Small intestine (tissue), 7 donors: ENCODE measurements around the gene DISP3. TPM values are rescaled to one million over a fixed set of nuclear protein-coding genes. Genes with fewer than 3 reads are reported as not detected.
"Not testable (repeated sequence)": the region's sequence is repeated elsewhere in the genome, so short reads cannot be mapped to it uniquely, and the experiment has no call there.

Experiments used
- DNase-seq, 2 donors: peaks; one replicate each; pipeline versions ENCODE4 v3.0.0 to v3.0.0-alpha.2; 2013
- FAIRE-seq: peaks from 2 replicates; lab custom pipeline; 2012; peaks lifted over from hg19 to GRCh38; lab: Jason Lieb, UNC
- H3K27ac ChIP-seq, 3 donors: one replicate each; pipeline ENCODE4 v1.5.1; 2013; ENCODE audit warnings: low read length in 2 of 3, mild to moderate bottlenecking in 2 of 3, control low read depth in 1 of 3, inconsistent platforms in 1 of 3, low read depth in 1 of 3, moderate library complexity in 1 of 3
- H3K27me3 ChIP-seq, 3 donors: one replicate each; pipeline ENCODE4 v1.6.1; 2013; ENCODE audit warnings: low read length in 3 of 3, inconsistent platforms in 1 of 3; ENCODE audit not compliant: control insufficient read depth in 3 of 3, insufficient read depth in 3 of 3
- H3K36me3 ChIP-seq, 3 donors: one replicate each; pipeline ENCODE4 v1.6.1; 2013; ENCODE audit warnings: low read length in 3 of 3, inconsistent platforms in 1 of 3, low read depth in 1 of 3, mild to moderate bottlenecking in 1 of 3, moderate library complexity in 1 of 3; ENCODE audit not compliant: control insufficient read depth in 3 of 3, insufficient read depth in 2 of 3
- H3K4me1 ChIP-seq, 3 donors: one replicate each; pipeline ENCODE4 v1.6.1; 2013; ENCODE audit warnings: low read length in 2 of 3, inconsistent platforms in 1 of 3, low read depth in 1 of 3, mild to moderate bottlenecking in 1 of 3, moderate library complexity in 1 of 3; ENCODE audit not compliant: control insufficient read depth in 3 of 3, insufficient read depth in 2 of 3
- H3K4me3 ChIP-seq, 3 donors: one replicate each; pipeline ENCODE4 v1.5.1; 2013; ENCODE audit warnings: low read length in 3 of 3, control low read depth in 1 of 3, inconsistent platforms in 1 of 3, low read depth in 1 of 3, mild to moderate bottlenecking in 1 of 3, moderate library complexity in 1 of 3
- H3K9me3 ChIP-seq, 2 donors: one replicate each; pipeline ENCODE4 v1.6.1; 2013; ENCODE audit warnings: low read depth in 1 of 2, low read length in 1 of 2; ENCODE audit not compliant: control insufficient read depth in 2 of 2, insufficient read depth in 1 of 2
- WGBS, 3 donors: extraction: QIAGEN DNeasy Blood & Tissue Kit; methylation state at CpG; one replicate each; pipeline ENCODE4 v1.1.7; 2013; 5-methylcytosine and 5-hydroxymethylcytosine counted together
- polyA plus RNA-seq, 4 donors: library from polyadenylated mRNA; stranded (reverse) in 3 of 4; unstranded in 1 of 4; fragments of 200-250 nt in 3 of 4; fragments of 120-200 nt in 1 of 4; gene quantifications; one replicate each; pipeline versions ENCODE4 v1.2.1 to v1.2.3, GENCODE V29; 2013
- donor health status: healthy with polysubstance abuse.
- donor health status: control.
- donor health status: control.
- donor health status: Bipolar disorder and iron deficiency.
- donor health status: healthy.

The DISP3 gene
- polyA plus RNA-seq, 4 donors = 0.54 to 0.61 TPM; not detected in 2

DNA sequence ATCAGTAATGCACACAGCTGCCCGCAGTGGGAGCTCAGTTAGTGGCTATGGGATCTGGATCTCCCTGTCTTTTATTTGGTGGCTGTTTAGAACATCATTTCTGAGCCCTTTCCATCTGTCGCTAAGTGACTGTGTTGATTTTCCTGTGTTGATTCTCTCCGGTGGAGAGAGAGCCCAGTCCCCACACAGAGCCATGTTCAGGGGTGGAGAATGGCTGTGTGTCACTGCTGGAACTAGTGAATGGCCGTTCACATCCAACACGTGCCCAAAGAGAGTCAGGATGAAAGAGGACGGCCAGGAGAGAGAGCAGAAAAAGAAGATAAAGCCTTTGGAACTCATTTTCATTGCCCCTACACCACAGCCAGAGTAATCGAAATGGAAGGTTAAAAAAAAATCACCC lies 99.0 kb downstream of the DISP3 start:
- no peak overlapping the region for H3K4me3 ChIP-seq
- FAIRE-seq = no peak
- no peak for DNase-seq
- H3K27me3 ChIP-seq = peaks cover 0 to 3% (median 2%) of the 10 kb centered on the region in 3 donors
- H3K27ac ChIP-seq = no peak overlapping the region
- H3K4me1 ChIP-seq = no peaks in the 10 kb centered on the region
- WGBS, 3 donors = 48 to 50% (median 49%) methylated on average over 7 of the region's 7 CpGs
- H3K9me3 ChIP-seq = no peaks in the 10 kb centered on the region
- H3K36me3 ChIP-seq = no peaks in the 10 kb centered on the region

GRCh38 chr1:11579506-11579905 lies 100.6 kb downstream of the DISP3 start:
- Histone ChIP-seq H3K27me3 (peaks cover 0 to 5% (median 3%) of the 10 kb centered on the region in 3 donors), H3K4me3 (no peak overlapping the region), H3K9me3 (no peaks in the 10 kb centered on the region), H3K36me3 (no peaks in the 10 kb centered on the region), H3K27ac (no peak overlapping the region), H3K4me1 (no peaks in the 10 kb centered on the region)
- 47 to 59% (median 51%) methylated on average over 8 of the region's 8 CpGs for WGBS, 3 donors
- FAIRE-seq (no peak), DNase-seq (no peak)

GRCh38 chr1:11580049-11580448 lies 101.1 kb downstream of the DISP3 start:
- H3K27me3 ChIP-seq, H3K4me1 ChIP-seq, H3K36me3 ChIP-seq, DNase-seq, H3K9me3 ChIP-seq, H3K4me3 ChIP-seq, FAIRE-seq, H3K27ac ChIP-seq: not testable (repeated sequence)
- WGBS, 3 donors = 45 to 59% (median 49%) methylated on average over 10 of the region's 10 CpGs

GRCh38 chr1:11581445-11581991 lies 102.6 kb downstream of the DISP3 start:
- 44 to 59% (median 58%) methylated on average over 8 of the region's 8 CpGs for WGBS, 3 donors
- no peak overlapping the region for H3K4me3 ChIP-seq
- no peak for DNase-seq
- H3K27me3 ChIP-seq = peaks cover 0 to 6% (median 5%) of the 10 kb centered on the region in 3 donors
- no peaks in the 10 kb centered on the region for H3K4me1 ChIP-seq
- FAIRE-seq = no peak
- H3K36me3 ChIP-seq = no peaks in the 10 kb centered on the region
- H3K27ac ChIP-seq = no peak overlapping the region
- no peaks in the 10 kb centered on the region for H3K9me3 ChIP-seq

GRCh38 chr1:11585389-11585788 lies 106.4 kb downstream of the DISP3 start:
- Histone ChIP-seq H3K27ac (no peak overlapping the region), H3K36me3 (no peaks in the 10 kb centered on the region), H3K4me1 (no peaks in the 10 kb centered on the region), H3K4me3 (no peak overlapping the region), H3K9me3 (no peaks in the 10 kb centered on the region), H3K27me3 (peaks cover 0 to 5% (median 5%) of the 10 kb centered on the region in 3 donors)
- no peak for DNase-seq
- FAIRE-seq = no peak
- WGBS, 3 donors = 57 to 76% (median 63%) methylated on average over 11 of the region's 11 CpGs

Other genes with a start within 250 kb of the DISP3 start
- 10 to 100 TPM; 11.3 to 22.9 (median 17.7) TPM for gene MTOR, start 216.6 kb upstream of the DISP3 start, polyA plus RNA-seq
- 10 to 100 TPM in 2 of 4 donors, 1 to 10 TPM in 2; 3.2 to 12.8 (median 7.3) TPM for gene UBIAD1, start 206.0 kb upstream of the DISP3 start, polyA plus RNA-seq
- 100 to 1,000 TPM in 1 of 4 donors, 10 to 100 TPM in 2, 1 to 10 TPM in 1; 5.7 to 128 (median 45.3) TPM for gene FBXO2, start 175.3 kb downstream of the DISP3 start, polyA plus RNA-seq
- 10 to 100 TPM; 11.0 to 32.4 (median 27.8) TPM for gene FBXO44, start 175.7 kb downstream of the DISP3 start, polyA plus RNA-seq
- gene FBXO6, start 185.0 kb downstream of the DISP3 start, polyA plus RNA-seq = 10 to 100 TPM; 10.2 to 41.6 (median 27.2) TPM
- gene MAD2L2, start 202.0 kb downstream of the DISP3 start, polyA plus RNA-seq = 10 to 100 TPM; 17.2 to 34.6 (median 27.6) TPM
- under 1 TPM in 2 of 4 donors, not detected in 2; 0.07 to 0.15 TPM for gene DRAXIN, start 212.6 kb downstream of the DISP3 start, polyA plus RNA-seq